ENCODE measurements around the gene CCR9.

GRCh38 chr3:45947361-45947760, 61.0 kb downstream of the CCR9 start:
- TF ChIP-seq EZH2 (IDR thresholded peaks at IDR 0.05; ENCODE audit: insufficient read depth, poor library complexity, severe bottlenecking) (no peak), EZH2phosphoT487 (IDR thresholded peaks at IDR 0.05; ENCODE audit: insufficient read depth, low read depth) (no peak)

All from GM23248 (cell line).